SK-N-SH treated with all-trans-retinoic acid at 6 μM for 48 hours (cell line): ENCODE results near the gene PTPRG.

Source experiments
- ARNTL ChIP-seq: fragments of 450-650 bp; formaldehyde crosslinking; IDR thresholded peaks from 2 replicates; pipeline ENCODE4 v1.5.0; 2020; ENCODE audit warnings: low read depth, mild to moderate bottlenecking, moderate library complexity, borderline replicate concordance
- RARB ChIP-seq: fragments of 250-450 bp; sonication (Bioruptor Pico); IDR thresholded peaks from 2 replicates; pipeline ENCODE4 v1.8.0; 2021; ENCODE audit warnings: mild to moderate bottlenecking, moderate library complexity
- TF ChIP-seq, protein P1 (sequence below): fragments of 250-450 bp; sonication (Bioruptor Pico); IDR thresholded peaks from 2 replicates; pipeline ENCODE4 v1.5.1; 2021; ENCODE audit warnings: mild to moderate bottlenecking, moderate library complexity
- TF ChIP-seq, protein P2 (sequence below): fragments of 250-450 bp; sonication (Bioruptor Pico); IDR thresholded peaks from 2 replicates; pipeline ENCODE4 v1.8.0; 2020; ENCODE audit warnings: mild to moderate bottlenecking, moderate library complexity, borderline replicate concordance

DNA sequence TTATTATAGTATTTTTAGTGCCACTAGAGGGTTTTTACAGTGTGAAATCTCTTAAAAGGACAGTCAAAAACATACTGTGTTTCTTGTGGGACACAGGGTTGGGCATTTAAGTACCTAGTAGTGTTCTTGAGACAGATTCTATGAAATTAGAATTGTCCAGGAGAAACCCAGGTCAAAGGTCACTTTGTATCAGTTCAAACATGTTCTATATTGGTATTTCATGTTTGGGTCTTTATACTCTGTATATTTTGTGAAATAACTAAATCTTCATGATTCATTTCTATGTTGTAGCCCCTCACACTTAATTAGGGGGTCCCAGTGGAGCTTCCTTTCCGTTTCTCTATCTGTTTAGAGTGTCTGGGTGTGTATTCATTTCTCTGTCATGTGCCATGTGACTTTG lies 171.6 kb downstream of the PTPRG start:
- TF ChIP-seq, protein P1, sequence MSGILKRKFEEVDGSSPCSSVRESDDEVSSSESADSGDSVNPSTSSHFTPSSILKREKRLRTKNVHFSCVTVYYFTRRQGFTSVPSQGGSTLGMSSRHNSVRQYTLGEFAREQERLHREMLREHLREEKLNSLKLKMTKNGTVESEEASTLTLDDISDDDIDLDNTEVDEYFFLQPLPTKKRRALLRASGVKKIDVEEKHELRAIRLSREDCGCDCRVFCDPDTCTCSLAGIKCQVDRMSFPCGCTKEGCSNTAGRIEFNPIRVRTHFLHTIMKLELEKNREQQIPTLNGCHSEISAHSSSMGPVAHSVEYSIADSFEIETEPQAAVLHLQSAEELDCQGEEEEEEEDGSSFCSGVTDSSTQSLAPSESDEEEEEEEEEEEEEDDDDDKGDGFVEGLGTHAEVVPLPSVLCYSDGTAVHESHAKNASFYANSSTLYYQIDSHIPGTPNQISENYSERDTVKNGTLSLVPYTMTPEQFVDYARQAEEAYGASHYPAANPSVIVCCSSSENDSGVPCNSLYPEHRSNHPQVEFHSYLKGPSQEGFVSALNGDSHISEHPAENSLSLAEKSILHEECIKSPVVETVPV (CRISPR knock-in tag): no peak
- TF ChIP-seq RARB (CRISPR knock-in tag) (no peak), ARNTL (CRISPR knock-in tag) (no peak)
- TF ChIP-seq, protein P2, sequence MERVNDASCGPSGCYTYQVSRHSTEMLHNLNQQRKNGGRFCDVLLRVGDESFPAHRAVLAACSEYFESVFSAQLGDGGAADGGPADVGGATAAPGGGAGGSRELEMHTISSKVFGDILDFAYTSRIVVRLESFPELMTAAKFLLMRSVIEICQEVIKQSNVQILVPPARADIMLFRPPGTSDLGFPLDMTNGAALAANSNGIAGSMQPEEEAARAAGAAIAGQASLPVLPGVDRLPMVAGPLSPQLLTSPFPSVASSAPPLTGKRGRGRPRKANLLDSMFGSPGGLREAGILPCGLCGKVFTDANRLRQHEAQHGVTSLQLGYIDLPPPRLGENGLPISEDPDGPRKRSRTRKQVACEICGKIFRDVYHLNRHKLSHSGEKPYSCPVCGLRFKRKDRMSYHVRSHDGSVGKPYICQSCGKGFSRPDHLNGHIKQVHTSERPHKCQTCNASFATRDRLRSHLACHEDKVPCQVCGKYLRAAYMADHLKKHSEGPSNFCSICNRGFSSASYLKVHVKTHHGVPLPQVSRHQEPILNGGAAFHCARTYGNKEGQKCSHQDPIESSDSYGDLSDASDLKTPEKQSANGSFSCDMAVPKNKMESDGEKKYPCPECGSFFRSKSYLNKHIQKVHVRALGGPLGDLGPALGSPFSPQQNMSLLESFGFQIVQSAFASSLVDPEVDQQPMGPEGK: no peak
